NOMO-1 (cell line): Measurements from ENCODE around the gene TOLLIP.
"Not testable (repeated sequence)": the region's sequence is repeated elsewhere in the genome, so short reads cannot be mapped to it uniquely, and the experiment has no call there.

Source experiments
- DNase-seq, 2 experiments: peaks; one replicate each; lab custom pipeline; 2025; ENCODE audit not compliant: unreplicated experiment in 2 of 2; lab: John Stamatoyannopoulos, UW

Gene TOLLIP

GRCh38 chr11:1252371-1253102 is 56.9 kb downstream of the TOLLIP start:
- no peak for DNase-seq

DNA sequence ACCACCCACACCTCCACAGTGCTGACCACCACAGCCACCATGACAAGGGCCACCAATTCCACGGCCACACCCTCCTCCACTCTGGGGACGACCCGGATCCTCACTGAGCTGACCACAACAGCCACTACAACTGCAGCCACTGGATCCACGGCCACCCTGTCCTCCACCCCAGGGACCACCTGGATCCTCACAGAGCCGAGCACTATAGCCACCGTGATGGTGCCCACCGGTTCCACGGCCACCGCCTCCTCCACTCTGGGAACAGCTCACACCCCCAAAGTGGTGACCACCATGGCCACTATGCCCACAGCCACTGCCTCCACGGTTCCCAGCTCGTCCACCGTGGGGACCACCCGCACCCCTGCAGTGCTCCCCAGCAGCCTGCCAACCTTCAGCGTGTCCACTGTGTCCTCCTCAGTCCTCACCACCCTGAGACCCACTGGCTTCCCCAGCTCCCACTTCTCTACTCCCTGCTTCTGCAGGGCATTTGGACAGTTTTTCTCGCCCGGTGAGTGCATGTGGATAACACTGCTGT is 58.1 kb downstream of the TOLLIP start:
- no peak for DNase-seq

GRCh38 chr11:1250411-1250810 is 59.0 kb downstream of the TOLLIP start:
- DNase-seq: not testable (repeated sequence)

- not testable (repeated sequence) for DNase-seq
These were observed 60.5 kb downstream of the TOLLIP start for GRCh38 chr11:1248951-1249350.

DNA sequence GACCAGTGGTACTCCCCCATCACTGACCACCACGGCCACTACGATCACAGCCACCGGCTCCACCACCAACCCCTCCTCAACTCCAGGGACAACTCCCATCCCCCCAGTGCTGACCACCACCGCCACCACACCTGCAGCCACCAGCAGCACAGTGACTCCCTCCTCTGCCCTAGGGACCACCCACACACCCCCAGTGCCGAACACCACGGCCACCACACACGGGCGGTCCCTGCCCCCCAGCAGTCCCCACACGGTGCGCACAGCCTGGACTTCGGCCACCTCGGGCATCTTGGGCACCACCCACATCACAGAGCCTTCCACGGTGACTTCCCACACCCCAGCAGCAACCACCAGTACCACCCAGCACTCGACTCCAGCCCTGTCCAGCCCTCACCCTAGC is 62.4 kb downstream of the TOLLIP start:
- not testable (repeated sequence) for DNase-seq

DNA sequence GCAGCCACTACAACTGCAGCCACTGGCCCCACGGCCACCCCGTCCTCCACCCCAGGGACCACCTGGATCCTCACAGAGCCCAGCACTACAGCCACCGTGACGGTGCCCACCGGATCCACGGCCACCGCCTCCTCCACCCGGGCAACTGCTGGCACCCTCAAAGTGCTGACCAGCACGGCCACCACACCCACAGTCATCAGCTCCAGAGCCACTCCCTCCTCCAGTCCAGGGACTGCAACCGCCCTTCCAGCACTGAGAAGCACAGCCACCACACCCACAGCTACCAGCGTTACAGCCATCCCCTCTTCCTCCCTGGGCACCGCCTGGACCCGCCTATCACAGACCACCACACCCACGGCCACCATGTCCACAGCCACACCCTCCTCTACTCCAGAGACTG is 63.1 kb downstream of the TOLLIP start:
- not testable (repeated sequence) for DNase-seq

GRCh38 chr11:1245717-1246116 is 63.7 kb downstream of the TOLLIP start:
- not testable (repeated sequence) for DNase-seq

GRCh38 chr11:1244557-1244956 is 64.9 kb downstream of the TOLLIP start:
- not testable (repeated sequence) for DNase-seq

DNA sequence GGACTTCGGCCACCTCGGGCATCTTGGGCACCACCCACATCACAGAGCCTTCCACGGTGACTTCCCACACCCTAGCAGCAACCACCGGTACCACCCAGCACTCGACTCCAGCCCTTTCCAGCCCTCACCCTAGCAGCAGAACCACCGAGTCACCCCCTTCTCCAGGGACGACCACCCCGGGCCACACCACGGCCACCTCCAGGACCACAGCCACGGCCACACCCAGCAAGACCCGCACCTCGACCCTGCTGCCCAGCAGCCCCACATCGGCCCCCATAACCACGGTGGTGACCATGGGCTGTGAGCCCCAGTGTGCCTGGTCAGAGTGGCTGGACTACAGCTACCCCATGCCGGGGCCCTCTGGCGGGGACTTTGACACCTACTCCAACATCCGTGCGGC is 65.9 kb downstream of the TOLLIP start:
- not testable (repeated sequence) for DNase-seq

DNA sequence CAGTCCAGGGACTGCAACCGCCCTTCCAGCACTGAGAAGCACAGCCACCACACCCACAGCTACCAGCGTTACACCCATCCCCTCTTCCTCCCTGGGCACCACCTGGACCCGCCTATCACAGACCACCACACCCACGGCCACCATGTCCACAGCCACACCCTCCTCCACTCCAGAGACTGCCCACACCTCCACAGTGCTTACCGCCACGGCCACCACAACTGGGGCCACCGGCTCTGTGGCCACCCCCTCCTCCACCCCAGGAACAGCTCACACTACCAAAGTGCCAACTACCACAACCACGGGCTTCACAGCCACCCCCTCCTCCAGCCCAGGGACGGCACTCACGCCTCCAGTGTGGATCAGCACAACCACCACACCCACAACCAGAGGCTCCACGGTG is 66.7 kb downstream of the TOLLIP start:
- not testable (repeated sequence) for DNase-seq

GRCh38 chr11:1242289-1242688 is 67.1 kb downstream of the TOLLIP start:
- no peak for DNase-seq

- DNase-seq: no peak
These were observed 67.7 kb downstream of the TOLLIP start for GRCh38 chr11:1241706-1242105.

GRCh38 chr11:1240771-1241170 is 68.7 kb downstream of the TOLLIP start:
- no peak for DNase-seq

DNA sequence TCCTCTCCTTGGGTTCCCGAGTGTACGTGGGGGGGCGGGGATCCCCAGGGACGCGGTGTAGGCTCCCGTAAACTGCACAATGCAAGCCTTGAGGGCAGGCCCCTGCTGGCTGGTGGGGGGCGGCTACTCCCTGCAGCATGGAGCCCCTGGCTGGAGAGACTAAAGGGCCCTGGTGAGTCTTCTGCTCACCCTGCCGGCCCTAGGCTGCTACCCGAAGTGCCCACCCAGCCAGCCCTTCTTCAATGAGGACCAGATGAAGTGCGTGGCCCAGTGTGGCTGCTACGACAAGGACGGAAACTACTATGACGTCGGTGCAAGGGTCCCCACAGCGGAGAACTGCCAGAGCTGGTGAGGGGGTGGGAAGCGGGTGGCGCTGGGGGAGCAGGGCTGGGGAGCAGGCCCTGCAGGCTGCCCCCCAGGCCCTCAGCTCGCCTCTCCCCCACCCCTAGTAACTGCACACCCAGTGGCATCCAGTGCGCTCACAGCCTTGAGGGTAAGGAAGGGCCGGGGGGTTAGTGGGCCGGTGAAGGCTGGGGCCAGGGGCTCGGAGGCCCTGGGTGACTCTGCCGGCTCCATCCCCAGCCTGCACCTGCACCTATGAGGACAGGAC is 69.7 kb downstream of the TOLLIP start:
- no peak for DNase-seq

DNA sequence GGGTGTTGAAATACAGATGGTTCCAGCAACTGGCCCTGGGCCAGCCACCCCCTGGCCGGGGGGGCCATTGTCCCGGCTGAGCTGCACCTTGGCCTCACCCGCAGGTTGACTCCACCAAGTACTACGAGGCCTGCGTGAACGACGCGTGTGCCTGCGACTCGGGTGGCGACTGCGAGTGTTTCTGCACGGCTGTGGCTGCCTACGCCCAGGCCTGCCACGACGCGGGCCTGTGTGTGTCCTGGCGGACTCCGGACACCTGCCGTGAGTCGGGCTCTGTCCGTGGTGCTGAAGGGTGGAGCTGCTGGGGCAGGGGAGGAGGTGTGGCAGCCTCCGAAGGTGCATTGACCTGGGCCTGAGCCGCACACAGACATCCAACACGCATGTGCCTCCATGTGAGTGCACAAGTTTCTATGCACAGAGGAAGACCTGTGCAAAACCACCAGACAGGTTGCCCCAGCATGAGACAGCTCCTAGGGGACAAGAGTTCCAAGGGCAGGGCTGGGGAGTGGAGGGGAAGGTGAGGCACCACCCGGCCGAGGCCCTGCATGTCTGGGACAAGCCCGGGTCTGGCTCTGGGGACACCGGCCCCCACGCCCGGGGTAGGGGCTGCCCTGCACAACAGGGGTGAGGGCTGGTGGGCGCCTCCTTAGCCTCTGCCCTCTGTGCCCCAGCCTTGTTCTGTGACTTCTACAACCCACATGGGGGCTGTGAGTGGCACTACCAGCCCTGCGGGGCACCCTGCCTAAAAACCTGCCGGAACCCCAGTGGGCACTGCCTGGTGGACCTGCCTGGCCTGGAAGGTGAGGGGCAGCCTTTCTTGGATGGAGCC is 70.5 kb downstream of the TOLLIP start:
- no peak for DNase-seq

- DNase-seq: no peak
These were observed 71.6 kb downstream of the TOLLIP start for GRCh38 chr11:1237851-1238250.

- no peak for DNase-seq
These were observed 72.3 kb downstream of the TOLLIP start for GRCh38 chr11:1237128-1237580.

DNA sequence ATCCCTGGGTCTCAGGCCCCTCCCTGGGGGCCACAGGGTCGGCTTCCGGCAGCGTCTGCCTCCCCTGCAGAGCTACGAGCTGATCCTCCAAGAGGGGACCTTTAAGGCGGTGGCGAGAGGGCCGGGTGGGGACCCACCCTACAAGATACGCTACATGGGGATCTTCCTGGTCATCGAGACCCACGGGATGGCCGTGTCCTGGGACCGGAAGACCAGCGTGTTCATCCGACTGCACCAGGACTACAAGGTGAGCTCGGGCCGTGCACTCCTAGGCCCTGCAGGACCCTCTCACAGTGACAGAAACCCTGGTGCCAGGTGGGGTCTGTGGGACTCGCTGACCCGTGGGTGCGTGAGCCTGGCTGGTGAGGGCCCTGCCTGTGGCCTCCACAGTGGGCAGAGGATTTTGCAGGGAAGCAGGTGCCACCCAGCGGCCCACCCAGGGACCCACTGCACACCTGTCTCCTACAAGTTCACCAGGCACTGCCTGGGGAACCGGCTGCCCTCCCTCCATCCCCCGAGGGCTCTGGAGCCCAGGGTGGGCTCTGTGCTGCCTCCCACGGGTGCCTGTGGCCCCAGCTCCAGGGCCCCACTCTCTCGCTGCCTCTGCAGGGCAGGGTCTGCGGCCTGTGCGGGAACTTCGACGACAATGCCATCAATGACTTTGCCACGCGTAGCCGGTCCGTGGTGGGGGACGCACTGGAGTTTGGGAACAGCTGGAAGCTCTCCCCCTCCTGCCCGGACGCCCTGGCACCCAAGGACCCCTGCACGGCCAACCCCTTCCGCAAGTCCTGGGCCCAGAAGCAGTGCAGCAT is 72.9 kb downstream of the TOLLIP start:
- DNase-seq: no peak

DNA sequence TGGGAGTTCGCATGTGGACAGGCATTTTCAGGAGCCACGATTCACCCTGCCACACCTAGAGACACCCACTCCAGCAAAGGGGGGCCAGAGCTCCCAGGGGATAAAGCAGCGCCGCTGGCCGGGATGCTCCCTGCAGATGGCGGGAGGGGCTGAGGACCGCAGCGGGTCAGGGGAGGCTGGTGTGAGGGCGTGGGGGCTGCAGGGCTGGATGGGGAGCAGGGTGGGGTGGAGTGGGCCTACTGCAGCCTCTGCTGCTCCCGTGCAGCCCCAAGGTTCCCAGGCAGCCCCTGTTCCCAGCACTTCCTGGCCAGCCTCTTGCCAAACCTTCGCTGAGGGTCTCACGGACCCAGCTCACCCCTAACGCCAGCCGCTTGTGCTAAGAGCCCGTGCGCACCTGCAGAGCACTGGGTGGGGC is 73.5 kb downstream of the TOLLIP start:
- DNase-seq: no peak

DNA sequence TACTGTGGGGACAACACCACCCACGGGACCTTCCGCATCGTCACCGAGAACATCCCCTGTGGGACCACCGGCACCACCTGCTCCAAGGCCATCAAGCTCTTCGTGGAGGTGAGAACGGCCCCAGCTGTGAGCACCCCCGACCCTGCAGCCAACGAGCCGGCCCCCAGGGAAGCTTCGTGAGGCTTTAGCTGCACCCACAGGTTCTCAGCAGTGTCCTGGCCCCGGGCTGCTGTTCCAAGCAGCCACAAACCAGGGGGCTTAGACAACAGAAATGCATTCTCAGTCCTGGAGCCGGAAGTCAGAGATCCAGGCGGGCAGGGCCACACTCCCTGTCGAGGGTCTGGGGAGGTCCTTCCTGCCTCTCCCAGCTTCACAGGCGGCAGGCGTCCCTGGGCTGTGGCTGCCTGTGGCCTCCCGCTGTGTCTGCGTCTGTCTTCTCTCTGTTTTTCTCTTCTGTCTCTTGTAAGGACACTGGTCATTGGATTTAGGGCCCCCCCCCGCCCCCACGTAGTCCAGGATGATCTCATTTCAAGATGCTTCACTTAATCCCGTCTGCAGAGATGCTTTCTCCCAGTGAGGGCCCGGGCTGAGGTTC is 74.0 kb downstream of the TOLLIP start:
- no peak for DNase-seq
